Retinal pigment epithelial cell (primary cell): ENCODE measurements around the gene PRXL2B.
"Not testable (repeated sequence)": the region's sequence is repeated elsewhere in the genome, so short reads cannot be mapped to it uniquely, and the experiment has no call there.

Source experiments
- DNase-seq: peaks from one replicate; pipeline ENCODE4 v3.0.0-alpha.2; 2010; ENCODE audit warnings: low read depth
- H3K4me3 ChIP-seq: 2 replicates; pipeline ENCODE4 v1.5.1; 2011; ENCODE audit warnings: mild to moderate bottlenecking, low read length, control low read depth, moderate library complexity
- TF ChIP-seq, protein P1 (sequence below): conservative IDR thresholded peaks from 2 replicates; pipeline ENCODE4 v1.5.1; 2011; ENCODE audit warnings: low read depth, low read length, control low read depth, inconsistent platforms

PRXL2B gene

DNA sequence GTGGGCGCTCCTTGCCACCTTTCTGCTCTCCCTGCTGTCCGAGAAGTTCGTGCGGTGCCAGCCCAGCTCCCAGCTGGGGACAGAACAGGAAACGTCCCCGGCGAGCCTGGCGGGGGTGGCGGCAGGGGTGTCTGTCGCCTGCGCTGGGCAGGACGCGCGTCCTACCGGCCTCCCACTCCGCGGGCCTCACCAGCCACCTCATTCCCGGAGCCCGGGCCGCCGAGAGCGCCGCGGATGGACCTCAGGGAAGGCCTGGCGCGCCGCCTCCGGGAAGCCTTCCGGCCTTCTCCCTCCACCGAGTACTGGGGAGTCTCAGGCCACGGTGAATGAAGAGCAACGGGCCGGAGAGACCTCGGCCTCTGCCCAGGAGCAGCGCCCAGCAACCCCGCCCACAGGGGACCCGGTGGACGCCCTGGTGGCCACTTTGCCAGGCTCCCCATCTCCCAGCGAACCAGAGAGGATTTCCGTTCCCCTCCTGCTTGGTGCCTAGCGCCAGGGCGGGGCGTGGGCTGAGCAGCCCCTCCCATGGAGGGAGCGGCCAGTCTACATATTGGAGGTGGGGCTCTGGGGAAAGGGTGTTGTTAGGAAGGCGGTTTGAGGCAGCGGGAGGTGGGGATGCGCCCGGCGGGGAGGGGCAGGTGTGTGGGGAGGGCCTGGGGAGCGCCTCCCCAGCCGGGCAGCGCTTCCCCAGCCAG lies 39.9 kb upstream of the PRXL2B start:
- H3K4me3 ChIP-seq: peak overlapping the region; percentile 53
- no peak for DNase-seq
- TF ChIP-seq, protein P1, sequence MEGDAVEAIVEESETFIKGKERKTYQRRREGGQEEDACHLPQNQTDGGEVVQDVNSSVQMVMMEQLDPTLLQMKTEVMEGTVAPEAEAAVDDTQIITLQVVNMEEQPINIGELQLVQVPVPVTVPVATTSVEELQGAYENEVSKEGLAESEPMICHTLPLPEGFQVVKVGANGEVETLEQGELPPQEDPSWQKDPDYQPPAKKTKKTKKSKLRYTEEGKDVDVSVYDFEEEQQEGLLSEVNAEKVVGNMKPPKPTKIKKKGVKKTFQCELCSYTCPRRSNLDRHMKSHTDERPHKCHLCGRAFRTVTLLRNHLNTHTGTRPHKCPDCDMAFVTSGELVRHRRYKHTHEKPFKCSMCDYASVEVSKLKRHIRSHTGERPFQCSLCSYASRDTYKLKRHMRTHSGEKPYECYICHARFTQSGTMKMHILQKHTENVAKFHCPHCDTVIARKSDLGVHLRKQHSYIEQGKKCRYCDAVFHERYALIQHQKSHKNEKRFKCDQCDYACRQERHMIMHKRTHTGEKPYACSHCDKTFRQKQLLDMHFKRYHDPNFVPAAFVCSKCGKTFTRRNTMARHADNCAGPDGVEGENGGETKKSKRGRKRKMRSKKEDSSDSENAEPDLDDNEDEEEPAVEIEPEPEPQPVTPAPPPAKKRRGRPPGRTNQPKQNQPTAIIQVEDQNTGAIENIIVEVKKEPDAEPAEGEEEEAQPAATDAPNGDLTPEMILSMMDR: no peak

DNA sequence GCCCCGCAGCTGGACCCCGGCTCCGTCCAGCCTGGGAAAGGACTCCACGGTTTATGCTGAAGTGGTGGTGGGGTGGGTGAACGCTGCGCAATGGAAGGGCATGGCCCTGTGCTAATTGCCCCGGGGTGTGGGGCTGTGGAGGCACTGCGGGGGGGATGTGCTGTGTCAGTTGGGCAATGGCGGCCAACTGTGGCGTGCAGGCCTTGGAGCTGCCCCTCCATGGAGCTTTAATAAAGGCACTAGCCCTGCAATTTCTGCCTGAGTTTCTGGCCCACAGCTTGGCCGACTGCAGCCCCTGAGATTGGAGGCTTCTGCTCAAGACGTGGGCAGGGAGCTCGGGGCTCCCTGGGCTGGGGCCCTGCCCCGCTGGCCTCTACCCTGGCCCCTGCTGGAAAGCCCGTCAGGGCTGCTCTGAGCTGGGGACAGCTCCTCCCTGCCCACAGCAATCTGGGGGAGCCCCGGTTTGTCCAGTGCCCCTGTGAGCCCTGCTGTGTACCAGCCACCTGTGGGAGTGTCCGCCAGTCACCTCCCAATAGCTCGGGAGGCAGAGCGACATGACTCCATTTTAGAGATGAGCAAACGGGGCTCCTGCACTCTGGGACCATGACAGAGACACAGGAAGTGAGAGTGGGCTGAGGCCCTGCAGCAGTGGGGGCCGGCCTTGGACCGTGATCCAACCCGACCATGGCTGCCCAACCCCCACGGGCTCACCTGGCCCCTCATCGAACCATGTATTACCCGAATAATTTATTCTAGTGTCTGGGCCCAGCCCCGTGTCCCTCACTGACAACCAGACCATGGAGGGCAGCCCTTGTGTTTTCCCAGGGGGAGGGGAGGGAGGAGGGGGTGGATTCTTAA lies 39.1 kb upstream of the PRXL2B start:
- no peak for DNase-seq
- TF ChIP-seq, protein P1: no peak
- peak overlapping the region; percentile 53 for H3K4me3 ChIP-seq

DNA sequence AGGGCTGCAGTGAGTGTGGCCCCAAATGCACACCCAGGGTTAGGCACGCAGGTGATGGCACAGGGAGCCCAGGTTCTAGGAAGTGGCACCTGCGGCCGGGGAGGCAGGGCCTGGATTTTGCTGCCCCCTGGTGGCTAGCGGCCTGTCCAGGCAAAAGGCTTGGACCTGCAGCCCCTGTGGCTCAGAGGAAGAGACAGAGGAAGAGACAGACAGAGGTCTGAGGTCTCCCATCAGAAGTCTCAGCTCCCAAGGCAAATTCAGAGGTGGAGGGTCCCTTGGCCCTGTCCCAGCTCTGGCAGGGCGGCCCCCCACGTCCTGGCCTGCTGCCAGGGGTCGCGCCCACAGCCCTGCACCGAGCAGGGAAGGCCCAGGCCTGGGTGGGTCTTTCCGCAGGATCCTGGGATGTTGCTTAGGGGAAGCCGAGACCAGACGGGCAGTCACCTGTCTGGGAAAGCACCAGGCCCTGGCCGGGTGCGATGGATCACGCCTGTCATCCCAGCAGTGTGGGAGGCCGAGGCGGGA lies 38.4 kb upstream of the PRXL2B start:
- DNase-seq: no peak
- TF ChIP-seq, protein P1: peak; percentile 97
- H3K4me3 ChIP-seq: no peak overlapping the region

DNA sequence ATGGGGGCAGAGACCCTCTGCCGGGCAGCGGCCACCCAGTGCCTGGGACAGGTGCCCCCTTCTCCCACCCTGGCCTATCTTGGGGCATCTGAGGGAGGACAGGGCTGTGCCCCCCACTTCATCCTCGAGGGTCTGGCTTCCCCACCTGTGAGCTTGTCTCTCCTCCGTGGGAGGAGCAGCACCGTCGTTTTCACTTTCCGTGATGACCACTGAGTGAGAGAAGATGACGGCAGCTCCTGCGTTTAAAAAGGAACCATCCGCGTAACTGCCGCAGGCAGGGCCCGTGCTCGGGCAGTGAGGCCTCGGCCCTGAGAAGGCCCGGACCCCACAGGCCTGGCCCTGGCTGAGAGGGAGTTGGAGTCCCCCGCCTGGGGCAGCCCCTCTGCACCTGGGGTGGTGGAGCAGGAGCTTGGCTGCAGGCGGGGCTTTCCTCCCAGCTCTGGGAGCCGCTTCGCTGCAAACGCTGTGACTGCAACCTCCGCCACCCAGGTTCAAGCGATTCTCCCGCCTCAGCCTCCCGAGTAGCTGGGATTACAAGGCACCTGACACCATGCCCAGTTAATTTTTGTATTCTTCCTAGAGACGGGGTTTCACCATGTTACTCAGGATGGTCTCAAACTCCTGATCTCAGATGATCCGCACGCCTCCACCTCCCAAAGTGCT lies 37.1 kb upstream of the PRXL2B start:
- not testable (repeated sequence) for H3K4me3 ChIP-seq, DNase-seq

DNA sequence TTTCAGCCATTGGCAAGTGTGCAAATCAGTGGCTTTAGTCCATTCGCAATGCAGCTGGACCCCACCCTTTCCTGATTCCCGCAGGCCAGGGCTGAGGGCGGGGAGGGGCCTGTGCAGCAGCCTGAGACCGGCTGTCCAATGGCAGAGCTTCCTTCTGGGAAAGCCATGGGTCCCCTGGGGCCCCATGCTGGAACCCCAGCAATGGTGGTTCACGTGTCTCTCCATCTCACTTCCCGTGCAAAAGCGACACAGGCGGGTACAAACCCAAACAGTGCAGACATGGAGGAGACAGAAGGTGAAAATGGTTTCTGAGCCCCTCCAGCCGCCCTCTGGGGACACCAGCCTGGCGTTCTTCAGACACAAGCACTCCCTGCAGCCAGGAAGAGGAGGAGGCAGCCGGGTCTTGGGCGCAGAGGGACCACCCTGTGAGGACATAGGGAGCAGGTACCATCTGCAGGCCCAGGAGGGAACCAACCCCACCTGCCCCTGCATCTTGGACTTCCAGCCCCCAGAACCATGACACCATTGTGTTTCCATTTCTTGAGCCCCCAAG lies 36.2 kb upstream of the PRXL2B start:
- H3K4me3 ChIP-seq, DNase-seq: not testable (repeated sequence)

DNA sequence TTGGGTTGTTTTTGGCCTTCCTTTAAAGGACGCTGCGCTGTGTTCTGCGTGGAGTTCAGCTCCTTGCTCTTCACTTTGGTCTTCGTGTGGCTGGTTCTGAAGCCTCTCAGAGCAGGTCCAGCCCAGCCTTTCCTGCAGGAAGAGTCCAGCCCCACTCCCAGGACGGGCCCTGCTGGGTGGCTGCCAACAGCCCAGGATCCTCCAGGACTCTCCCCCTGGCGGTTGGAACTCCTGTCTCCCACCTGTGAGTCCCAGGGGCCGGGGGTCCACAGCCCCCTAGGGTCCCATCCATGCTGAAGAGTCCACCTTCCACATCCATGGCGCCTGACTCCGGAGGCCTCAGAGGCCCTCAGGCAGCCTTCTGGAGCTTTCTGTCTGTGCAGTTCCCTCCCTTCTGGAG lies 35.0 kb upstream of the PRXL2B start:
- DNase-seq, H3K4me3 ChIP-seq: not testable (repeated sequence)

DNA sequence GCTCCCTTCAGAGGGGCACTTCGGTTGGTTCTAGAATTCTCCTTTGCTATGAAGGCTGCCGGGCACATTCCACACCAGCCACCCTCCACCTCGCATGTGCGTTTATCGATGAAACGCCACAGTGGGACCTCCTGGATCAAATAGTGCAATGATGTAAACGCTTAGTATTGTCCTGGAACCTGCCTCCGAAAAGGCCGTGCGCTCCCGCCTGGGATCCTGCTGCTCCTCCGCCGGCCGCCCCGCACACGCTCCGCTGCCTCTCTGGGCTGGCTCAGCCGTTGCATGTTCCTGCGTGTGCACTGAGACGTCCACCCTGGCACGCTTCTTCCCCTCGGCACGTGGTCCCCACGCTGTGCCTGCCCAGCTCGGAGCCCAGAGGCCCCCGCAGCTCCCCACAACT lies 34.4 kb upstream of the PRXL2B start:
- TF ChIP-seq, protein P1: no peak
- H3K4me3 ChIP-seq: no peak overlapping the region
- DNase-seq: no peak

DNA sequence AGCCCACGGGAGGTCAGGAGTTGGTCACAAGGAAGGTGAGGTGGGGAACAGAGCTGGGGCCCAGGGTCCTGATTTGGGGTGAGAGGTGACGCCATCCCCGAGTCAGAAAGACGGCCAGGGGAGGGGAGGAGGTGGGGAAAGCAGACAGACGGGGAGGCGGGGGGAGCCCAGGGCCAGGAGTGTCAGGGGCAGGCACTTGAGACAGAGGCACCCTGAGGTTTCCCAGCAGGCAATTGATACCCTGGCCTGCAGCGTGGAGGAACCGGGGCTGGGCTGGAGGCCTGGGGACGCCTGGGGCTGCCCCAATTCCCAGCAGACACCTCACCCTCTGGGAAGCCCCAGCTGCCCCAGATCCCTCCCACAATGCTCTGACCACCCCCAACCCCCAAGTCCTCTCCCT lies 33.5 kb upstream of the PRXL2B start:
- not testable (repeated sequence) for H3K4me3 ChIP-seq, DNase-seq
